ENCODE data around the gene LRRC4C. TPM values are rescaled to one million over a fixed set of nuclear protein-coding genes. Genes with fewer than 3 reads are reported as not detected.

LRRC4C gene
- total RNA-seq, 4 donors from 2014 or later, result 0.40 to 1.7 TPM; not detected in 2

- TF ChIP-seq CTCF (IDR thresholded peaks at IDR 0.05), result no peak
- TF ChIP-seq POLR2A (IDR thresholded peaks at IDR 0.05), result no peak
- no peaks in the 10 kb centered on the region for H3K4me1 ChIP-seq
- no peaks in the 10 kb centered on the region for H3K9me3 ChIP-seq
- no peak for DNase-seq
- no peak overlapping the region for H3K4me3 ChIP-seq
- no peaks in the 10 kb centered on the region for H3K27me3 ChIP-seq
- H3K27ac ChIP-seq, result no peak overlapping the region
- no peaks in the 10 kb centered on the region for H3K36me3 ChIP-seq
These were observed 1188.1 kb downstream of the LRRC4C start for GRCh38 chr11:40271361-40271760.

- no peaks in the 10 kb centered on the region for H3K27me3 ChIP-seq
- no peak for TF ChIP-seq POLR2A (IDR thresholded peaks at IDR 0.05)
- no peak for TF ChIP-seq CTCF (IDR thresholded peaks at IDR 0.05)
- no peak overlapping the region for H3K27ac ChIP-seq
These were observed 1189.6 kb downstream of the LRRC4C start for GRCh38 chr11:40269865-40270264.

GRCh38 chr11:40268551-40268950 is 1190.9 kb downstream of the LRRC4C start:
- TF ChIP-seq CTCF (IDR thresholded peaks at IDR 0.05) (no peak), POLR2A (IDR thresholded peaks at IDR 0.05) (no peak)
- Histone ChIP-seq H3K9me3 (no peaks in the 10 kb centered on the region), H3K27ac (no peak overlapping the region), H3K4me1 (no peaks in the 10 kb centered on the region), H3K4me3 (no peak overlapping the region), H3K27me3 (no peaks in the 10 kb centered on the region), H3K36me3 (no peaks in the 10 kb centered on the region)
- DNase-seq, result no peak

More at GRCh38 chr11:40269865-40270264, 1189.6 kb downstream of the LRRC4C start:
- Histone ChIP-seq H3K9me3 (no peaks in the 10 kb centered on the region), H3K4me1 (no peaks in the 10 kb centered on the region), H3K4me3 (no peak overlapping the region), H3K36me3 (no peaks in the 10 kb centered on the region)
- DNase-seq, result no peak

- H3K4me3 ChIP-seq, result no peak overlapping the region
- no peak overlapping the region for H3K27ac ChIP-seq
- TF ChIP-seq POLR2A (IDR thresholded peaks at IDR 0.05) (no peak), CTCF (IDR thresholded peaks at IDR 0.05) (no peak)
- DNase-seq, result no peak
- no peaks in the 10 kb centered on the region for H3K9me3 ChIP-seq
- no peaks in the 10 kb centered on the region for H3K27me3 ChIP-seq
- no peaks in the 10 kb centered on the region for H3K36me3 ChIP-seq
- no peaks in the 10 kb centered on the region for H3K4me1 ChIP-seq
These were observed 1204.0 kb downstream of the LRRC4C start for GRCh38 chr11:40255457-40255856.

- no peak for DNase-seq
- Histone ChIP-seq H3K9me3 (no peaks in the 10 kb centered on the region), H3K27me3 (no peaks in the 10 kb centered on the region), H3K36me3 (no peaks in the 10 kb centered on the region), H3K27ac (no peak overlapping the region), H3K4me3 (no peak overlapping the region), H3K4me1 (no peaks in the 10 kb centered on the region)
- TF ChIP-seq POLR2A (IDR thresholded peaks at IDR 0.05) (no peak), CTCF (IDR thresholded peaks at IDR 0.05) (no peak)
These were observed 1206.3 kb downstream of the LRRC4C start for GRCh38 chr11:40253166-40253565.

GRCh38 chr11:40252236-40252635 is 1207.2 kb downstream of the LRRC4C start:
- no peak overlapping the region for H3K4me3 ChIP-seq
- H3K36me3 ChIP-seq, result no peaks in the 10 kb centered on the region
- TF ChIP-seq CTCF (IDR thresholded peaks at IDR 0.05) (no peak), POLR2A (IDR thresholded peaks at IDR 0.05) (no peak)
- no peaks in the 10 kb centered on the region for H3K27me3 ChIP-seq
- no peaks in the 10 kb centered on the region for H3K4me1 ChIP-seq
- DNase-seq, result no peak
- no peak overlapping the region for H3K27ac ChIP-seq
- H3K9me3 ChIP-seq, result no peaks in the 10 kb centered on the region

All from Peyer's patch (tissue), 4 donors.